ENCODE measurements around the gene ODF2.
"Not testable (repeated sequence)": the region's sequence is repeated elsewhere in the genome, so short reads cannot be mapped to it uniquely, and the experiment has no call there.

GRCh38 chr9:128503415-128503825 is 47.6 kb downstream of the ODF2 start:
- TF ChIP-seq, protein P1, sequence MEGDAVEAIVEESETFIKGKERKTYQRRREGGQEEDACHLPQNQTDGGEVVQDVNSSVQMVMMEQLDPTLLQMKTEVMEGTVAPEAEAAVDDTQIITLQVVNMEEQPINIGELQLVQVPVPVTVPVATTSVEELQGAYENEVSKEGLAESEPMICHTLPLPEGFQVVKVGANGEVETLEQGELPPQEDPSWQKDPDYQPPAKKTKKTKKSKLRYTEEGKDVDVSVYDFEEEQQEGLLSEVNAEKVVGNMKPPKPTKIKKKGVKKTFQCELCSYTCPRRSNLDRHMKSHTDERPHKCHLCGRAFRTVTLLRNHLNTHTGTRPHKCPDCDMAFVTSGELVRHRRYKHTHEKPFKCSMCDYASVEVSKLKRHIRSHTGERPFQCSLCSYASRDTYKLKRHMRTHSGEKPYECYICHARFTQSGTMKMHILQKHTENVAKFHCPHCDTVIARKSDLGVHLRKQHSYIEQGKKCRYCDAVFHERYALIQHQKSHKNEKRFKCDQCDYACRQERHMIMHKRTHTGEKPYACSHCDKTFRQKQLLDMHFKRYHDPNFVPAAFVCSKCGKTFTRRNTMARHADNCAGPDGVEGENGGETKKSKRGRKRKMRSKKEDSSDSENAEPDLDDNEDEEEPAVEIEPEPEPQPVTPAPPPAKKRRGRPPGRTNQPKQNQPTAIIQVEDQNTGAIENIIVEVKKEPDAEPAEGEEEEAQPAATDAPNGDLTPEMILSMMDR (conservative IDR thresholded peaks at IDR 0.05; ENCODE audit: low read depth, low read length): not testable (repeated sequence)
- TF ChIP-seq EZH2 (IDR thresholded peaks at IDR 0.05; ENCODE audit: borderline replicate concordance, low read depth, low read length, poor library complexity, severe bottlenecking): not testable (repeated sequence)
